ENCODE results near the gene RICTOR.
"Not testable (repeated sequence)": the region's sequence is repeated elsewhere in the genome, so short reads cannot be mapped to it uniquely, and the experiment has no call there.

Gene RICTOR

DNA sequence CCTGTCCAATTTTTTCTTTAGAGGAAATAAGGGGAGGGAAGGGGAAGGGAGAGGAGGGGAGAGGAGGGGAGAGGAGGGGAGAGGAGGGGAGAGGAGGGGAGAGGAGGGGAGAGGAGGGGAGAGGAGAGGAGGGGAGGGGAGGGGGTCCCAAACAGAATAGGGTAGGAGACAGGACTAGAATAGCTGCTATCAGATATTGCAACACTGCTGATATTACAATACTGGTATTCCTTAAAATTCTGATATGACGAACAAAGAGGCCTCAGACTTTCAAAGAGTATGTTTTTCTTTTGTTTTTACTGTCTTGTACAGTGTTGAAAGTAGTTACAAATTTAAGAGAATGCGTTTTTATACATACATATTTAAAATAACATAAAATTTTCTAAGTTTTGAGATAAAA is 67.5 kb downstream of the RICTOR start:
- DNase-seq (ENCODE audit: low read depth) = no peak

DNA sequence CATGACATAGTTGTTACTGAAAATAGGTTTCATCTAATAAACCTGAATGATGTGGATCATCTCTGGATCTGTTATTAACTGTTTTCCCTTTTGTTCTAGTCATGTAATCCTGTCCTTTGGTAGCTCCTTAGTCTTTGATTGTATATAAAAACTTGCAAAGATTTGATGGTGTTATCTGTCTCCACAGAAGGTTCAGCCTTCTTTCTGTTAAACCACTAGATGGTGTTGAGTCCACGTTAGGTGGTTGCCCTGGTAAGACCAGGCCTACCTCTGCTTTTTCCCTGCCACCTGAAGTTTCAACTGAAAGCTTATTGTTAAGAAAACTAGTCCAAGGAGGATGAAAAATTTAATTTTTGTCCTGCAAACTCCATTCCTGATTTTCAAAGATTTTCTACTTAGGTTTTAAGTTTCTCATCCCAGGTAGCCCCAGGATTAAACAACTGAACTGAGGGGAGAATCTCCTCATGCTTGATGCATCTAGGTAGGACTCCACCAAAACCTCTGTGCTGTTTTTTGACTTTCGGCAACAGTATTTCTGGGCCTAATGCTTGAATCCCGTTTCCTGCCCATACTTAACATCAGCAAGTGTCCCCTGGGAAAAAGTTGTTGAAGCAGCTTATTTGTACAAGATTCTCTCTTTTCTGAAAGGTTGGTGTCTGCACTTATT is 68.5 kb downstream of the RICTOR start:
- DNase-seq (ENCODE audit: low read depth) = no peak

DNA sequence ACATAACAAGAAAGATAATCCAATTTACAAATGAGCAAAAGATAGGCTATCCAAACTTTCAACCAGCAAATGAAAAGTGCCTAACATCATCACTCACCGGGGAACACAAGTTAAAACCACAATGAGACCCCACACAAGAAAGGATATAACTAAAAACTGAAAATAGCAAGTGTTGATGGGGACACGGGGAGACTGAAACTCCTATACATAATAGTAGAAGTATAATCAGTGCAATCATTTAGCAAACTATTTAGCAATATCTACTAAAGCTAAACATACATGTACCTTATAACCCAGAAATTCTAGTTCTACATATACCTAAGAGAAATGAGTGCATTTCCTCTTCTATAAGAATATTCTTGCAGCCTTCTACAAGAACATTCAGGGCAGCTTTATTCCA is 72.5 kb downstream of the RICTOR start:
- no peak for DNase-seq (ENCODE audit: low read depth)

DNA sequence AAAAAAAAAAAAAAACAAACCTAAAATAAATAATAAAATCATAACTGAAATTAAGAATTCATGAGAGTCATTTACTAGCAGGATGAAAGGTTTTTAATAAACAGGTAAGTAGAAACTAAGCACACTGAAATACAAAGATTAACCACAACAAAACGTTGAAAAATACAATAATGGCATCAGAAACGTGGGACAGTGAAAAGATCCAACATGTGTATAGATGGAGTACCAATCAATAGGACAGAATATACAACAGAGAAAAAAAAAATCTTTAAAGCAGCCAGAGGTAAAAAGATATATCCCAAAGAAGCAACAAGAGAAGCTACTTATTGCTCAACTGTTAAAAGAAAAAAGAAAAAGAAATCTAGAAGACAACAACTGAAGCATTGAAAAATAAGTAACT is 75.2 kb downstream of the RICTOR start:
- no peak for DNase-seq (ENCODE audit: low read depth)

DNA sequence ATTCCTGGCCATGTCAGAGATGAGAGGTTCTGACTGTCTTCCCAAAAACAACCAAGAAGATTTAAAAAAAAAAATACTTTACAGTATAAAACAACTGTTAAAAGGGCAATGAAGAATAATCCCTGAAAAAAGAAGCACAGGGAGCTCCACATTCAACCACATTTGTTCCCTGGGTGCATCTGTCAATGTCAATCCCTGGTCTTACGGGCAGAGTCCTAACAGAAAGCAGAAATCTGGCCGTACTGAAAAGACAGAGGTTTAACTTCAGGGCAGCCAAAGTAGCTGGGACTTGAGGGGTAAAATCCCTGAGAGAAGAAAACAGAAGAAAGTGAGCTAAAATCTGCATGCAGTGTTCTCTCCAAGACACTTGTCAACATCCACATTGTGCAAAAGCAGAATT is 76.6 kb downstream of the RICTOR start:
- no peak for DNase-seq (ENCODE audit: low read depth)

DNA sequence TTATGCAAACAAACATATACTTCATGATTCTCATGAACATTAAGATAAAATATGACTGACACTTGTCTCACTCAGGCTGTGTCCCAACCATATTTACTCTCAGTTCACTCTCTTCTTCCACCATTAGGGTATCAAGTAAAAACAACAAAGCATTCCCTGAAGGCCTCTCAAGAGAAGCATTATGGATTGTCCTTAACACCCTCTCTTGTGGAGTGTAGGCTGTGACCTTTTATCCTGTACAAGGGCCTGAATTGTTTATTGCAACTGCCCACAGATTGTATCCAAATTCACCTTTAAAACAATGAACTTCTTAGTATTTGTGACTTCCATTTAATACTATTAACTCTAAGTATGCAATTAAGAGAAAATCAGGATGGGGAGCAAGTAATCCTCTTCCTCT is 78.1 kb downstream of the RICTOR start:
- no peak for DNase-seq (ENCODE audit: low read depth)

DNA sequence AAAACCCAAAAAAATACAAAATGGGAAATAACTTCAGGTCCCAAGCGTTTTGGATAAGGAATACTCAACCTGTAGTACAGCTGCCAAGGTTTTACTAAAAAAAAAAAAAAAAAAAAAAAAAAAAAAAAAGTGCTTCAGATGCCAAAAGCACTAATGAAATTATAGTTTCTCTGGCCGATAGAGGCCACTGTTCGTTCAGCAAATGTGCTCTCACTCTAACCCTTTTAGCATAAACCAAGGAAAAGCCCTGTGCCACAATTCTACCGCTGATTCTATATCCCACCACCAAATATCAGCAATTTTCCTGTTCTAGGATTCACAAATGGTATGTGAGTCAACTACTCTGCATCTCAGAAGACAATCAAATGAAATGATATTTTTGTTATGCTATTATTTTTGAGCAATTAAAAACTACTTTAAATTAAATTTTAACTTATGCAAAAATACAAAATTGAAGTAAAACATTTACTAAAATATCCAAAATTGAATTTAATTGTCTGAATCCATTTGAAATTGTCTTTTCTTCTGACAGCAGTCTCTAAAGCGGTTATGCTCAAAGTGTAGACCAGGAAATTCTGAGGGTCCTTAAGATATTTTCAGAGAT is 79.8 kb downstream of the RICTOR start:
- peak; percentile 9 for DNase-seq (ENCODE audit: low read depth)

DNA sequence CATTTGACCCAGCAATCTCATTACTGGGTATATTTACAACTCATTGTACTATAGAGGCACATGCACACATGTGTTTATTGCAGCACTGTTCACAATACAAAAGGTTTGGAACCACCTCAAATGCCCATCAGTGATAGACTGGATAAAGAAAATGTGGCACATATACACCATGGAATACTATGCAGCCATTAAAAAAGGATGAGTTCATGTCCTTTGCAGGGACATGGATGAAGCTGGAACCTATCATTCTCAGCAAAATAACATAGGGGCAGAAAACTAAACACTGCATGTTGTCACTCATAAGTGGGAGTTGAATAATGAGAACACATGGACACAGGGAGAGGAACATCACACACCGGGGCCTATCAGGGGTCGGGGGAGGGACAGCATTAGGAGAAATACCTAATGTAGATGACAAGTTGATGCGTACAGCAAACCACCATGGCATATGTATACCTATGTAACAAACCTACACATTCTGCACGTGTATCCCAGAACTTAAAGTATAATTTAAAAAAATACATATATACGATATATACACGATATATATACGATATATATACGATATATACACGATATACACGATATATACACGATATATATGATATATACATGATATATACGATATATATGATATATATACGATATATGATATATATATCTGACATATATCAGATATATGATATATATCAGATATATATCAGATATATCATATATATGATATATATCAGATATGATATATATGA is 84.1 kb downstream of the RICTOR start:
- DNase-seq (ENCODE audit: low read depth) = not testable (repeated sequence)

DNA sequence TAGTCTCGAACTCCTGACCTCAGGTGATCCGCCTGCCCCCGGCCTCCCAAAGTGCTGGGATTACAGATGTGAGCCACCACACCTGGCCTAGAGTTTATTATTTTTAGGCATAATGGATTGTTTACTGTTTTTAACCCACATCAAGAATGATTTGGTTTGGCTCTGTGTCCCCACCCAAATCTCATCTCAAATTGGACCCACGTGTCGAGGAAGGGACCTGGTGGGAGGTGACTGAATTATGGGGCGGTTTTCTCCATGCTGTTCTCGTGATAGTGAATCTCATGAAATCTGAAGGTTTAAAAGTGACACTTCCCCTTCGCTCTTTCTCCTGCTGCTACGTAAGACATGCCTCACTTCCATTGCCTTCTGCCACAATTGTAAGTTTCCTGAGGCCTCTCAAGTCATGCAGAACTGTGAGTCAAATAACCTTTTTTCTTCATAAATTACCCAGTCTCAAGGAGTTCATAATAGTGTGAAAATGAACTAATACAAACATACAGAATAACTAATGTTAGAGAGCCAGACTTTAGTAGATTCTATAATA is 88.2 kb downstream of the RICTOR start:
- no peak for DNase-seq (ENCODE audit: low read depth)

DNA sequence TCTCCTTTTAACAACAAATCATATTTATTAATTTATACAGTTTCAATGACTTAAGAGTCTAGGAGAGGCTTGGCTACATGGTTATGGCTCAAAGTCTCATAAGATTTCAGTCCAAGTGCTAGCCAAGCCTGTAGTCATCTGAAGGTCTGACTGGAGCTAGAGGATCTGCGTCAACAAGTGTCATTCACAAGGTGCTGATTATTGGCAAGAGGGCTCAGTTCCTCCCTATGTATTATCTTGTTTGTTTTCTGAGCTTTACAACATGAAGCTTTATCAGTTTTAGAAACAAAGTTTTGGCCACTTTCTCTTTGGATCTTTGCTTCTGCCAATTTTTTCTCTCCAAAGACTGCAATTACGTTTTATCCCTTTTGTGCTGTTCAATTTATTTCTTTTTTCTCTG is 94.7 kb downstream of the RICTOR start:
- no peak for DNase-seq (ENCODE audit: low read depth)

DNA sequence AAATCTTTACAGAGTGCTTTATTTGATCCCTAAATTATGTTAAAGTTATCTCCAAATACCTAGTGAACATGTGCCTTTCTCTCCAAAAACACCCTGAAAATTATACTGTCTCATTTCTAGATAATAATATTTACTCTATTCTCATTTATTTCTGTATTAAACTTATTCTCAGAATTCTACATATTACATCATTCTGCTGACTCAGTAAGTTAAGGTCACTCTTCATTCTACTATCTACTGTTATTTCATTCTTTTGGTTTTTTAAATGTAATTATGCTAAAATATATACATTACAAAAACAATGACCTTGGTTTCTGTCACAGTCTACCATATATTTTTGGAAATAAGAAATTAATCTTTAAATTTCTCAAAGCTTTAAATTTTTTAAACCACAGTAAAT is 96.2 kb downstream of the RICTOR start:
- no peak for DNase-seq (ENCODE audit: low read depth)

DNA sequence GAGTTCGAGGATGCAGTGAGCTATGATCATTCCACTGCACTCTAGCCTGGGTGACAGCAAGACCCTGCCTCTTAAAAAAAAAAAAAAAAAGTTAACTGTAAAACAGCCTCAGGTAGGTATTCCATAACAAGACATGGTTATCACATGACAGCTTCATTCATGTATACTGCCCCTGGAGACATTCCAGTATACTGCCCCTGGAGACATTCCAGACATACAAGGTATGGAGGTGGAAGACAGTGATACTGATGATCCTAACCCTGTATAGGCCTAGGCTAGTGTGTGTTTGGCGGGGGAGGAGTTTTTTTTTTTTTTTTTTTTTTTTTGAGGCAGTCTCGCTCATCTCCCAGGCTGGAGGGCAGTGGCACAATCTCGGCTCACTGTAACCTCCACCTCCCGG is 105.5 kb downstream of the RICTOR start:
- DNase-seq (ENCODE audit: low read depth) = no peak

DNA sequence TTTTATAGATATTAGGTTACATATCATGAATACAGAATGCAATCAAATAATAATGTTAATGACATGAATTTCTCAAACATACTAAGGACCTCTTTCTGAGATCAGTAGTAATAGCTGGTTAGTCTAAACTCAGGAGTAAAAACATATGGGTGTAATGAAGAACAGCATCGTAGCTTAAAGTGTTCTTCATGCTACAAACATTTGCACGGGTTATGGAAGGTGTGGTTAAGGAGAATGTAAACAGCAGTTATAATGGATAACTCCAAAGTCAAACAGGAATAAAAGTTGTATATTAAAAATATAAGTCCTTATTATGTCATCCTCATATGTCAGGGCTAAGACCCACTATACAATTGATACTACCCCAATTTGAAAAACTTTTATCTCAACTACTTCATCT is 112.5 kb downstream of the RICTOR start:
- no peak for DNase-seq (ENCODE audit: low read depth)

DNA sequence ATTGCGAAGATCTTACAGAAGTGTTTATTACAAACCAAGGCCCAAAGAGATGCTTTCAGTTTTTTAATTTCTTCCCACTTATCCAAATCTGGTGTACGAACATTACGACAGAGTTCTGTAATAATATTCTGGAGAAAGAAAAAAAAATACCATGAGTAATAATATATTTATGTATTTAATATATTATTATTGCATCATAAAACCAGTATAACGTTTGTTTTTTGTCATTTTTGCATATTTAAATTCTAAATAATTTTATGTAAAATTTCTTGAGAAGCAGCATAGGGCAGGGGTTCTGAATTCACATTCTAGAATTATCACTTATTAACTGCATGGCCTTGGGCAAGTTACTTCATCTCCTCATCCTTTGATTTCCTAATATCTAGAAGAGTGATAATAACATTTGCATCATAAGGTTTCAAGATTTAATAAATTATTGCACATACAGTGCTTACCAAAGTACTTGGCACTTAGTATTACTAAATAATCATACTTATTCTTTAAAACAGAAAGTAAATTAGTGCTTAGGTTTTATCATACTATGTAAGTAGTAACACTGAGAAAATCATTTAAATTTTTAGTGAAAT is 120.7 kb downstream of the RICTOR start:
- no peak for DNase-seq (ENCODE audit: low read depth)

DNA sequence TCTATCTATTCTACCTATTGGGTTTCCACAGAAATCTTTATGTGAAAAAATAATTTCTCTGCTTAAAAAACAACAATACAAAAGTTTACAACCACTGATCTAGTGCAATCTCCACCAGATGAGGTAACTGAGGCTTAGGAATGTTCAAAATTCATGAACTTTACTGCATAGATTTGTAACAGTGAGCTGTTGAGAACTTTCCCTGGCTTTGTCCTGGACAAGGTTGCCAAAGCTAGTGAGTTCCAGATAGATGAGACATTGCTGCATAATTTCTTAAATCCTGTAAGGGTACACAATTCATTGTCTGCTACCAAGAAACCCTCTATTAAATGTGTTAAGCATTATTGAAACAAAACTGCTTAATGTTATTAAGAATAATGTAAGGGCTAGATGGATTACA is 125.7 kb downstream of the RICTOR start:
- DNase-seq (ENCODE audit: low read depth) = no peak

DNA sequence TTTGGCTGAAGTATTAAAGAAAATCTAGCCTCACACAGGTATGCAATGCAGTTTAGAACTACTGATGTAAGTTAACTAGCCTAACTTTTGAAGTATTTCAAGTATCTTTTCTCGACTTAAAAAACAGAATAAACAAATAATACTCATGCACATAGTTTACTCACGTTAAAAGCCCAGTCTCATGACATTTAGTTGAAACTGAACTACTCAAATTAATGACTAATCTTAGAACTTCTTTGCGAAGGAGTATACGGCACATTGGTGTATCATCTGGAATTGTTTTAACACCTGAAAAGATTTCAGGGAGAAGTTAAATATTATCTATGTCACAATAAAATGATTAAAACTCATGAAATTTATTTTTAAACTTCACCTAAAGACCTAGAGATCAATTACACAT is 129.9 kb downstream of the RICTOR start:
- DNase-seq (ENCODE audit: low read depth) = no peak

DNA sequence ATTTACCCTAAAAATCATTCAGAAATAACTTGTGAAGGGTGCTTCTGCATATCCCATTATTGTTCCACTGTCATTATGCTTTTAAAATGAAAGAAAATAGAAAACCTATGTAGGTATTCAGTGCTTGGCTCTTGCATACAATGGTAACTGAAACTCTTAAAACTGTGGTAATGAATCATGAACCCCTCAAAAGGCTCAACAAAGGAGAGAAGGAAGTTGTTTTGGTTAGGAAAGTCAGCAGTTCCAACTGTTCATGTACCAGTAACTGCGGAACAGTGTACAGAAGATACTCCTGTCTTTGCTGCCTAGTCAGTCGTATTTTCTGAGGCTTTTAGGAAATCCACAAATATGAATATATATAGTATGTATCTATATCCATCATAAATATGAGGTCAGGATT is 132.3 kb downstream of the RICTOR start:
- DNase-seq (ENCODE audit: low read depth) = no peak

DNA sequence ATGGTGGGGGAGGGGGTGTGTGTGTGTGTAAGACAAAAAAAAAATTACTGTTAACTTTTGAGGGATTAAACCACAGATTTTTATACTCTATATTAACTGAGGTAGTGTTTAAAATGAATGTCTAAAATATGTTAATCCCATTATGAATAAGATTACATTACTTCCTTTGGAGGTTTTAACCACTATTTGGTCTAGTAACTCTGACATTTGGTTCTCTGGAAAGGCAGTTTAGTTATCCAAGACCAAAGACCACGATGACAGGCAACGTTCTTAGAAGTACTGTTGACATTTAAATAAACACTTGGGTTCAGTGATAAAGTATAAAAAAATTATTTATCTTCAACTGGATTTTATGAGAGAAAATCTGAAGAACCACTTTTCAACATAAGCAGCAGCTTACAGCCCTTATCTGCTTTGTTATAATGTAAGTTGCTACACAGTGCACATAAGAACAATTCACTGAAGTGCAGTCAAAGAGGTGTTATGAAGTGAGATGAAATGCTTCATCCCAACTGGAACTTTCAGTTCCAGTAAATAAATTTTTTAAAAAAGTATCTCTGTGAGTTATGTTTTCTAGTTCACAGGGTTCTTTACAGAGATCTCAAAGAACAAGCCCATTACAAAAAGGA is 133.9 kb downstream of the RICTOR start:
- DNase-seq (ENCODE audit: low read depth) = no peak

DNA sequence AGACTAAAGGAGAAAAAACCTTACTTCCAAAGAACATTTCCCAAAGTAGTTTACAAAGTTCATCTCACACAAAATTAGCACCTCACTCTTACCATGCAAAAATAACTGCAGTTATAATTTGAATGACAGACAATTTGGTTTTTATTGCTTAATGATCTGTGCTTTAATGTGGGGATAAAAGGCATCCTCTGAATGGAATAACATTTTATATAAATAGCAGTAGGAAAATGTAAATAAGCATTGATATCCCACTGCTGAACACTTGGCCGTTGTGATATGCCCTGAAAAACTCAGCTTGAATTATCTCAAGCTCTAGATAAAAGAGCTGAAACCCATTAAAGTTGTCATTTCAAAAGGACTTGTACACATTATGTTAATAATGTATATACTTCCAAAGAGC is 135.2 kb downstream of the RICTOR start:
- DNase-seq (ENCODE audit: low read depth) = no peak

DNA sequence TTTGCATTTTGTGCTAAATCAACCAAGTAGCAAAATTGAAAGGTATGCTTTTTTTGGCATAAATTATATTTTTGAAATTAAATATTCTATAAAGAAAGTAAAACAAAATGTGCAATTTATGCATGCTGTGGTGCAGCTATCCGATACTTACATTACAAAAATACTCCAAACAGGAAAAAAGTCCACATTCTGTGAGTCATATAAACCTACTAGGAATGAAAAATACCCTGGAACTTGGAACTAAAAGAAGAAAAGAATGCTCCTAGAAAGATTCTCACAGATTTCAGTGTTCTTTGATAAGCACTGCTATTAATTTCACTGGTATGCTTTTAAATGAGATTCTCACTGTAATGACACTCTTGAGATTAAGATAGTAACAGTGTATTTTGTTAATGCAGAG is 135.8 kb downstream of the RICTOR start:
- no peak for DNase-seq (ENCODE audit: low read depth)

DNA sequence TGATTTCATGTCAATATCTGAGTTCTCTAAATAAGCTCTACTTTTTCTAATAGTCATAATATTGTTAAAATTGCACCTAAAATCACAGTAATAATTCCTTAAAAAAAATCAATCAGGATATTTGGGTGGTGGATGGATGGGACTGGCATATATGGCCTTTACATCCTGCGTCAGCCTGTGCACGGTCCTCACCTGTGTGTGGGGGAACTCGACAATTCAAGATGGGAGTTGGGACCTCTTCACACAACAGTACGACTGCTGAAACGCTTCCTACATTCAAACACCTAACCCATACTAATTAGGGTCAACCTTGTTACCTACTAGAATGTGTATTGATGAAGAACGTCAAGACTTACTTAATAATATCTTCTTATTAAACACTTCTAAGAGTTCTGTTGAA is 137.9 kb downstream of the RICTOR start:
- no peak for DNase-seq (ENCODE audit: low read depth)

DNA sequence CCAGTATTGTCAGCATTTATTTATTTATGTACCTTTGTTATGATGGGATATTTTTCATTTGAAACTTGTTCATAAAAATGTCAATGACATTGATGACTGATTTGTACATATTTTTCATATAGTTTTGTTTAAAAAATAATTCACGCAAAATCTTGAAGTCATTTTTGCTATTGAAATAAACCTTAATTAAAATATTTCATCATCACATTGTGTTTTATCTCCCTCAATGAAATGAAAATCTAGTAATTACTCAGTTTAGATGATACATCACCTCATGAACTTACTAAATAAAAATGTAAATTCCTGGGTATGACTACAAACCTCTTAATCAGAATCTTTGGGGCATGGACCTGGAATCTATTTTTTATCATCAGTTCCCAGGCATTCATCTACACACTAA is 138.8 kb downstream of the RICTOR start:
- no peak for DNase-seq (ENCODE audit: low read depth)

Data from CMK (cell line).